HG03045 (cell line): ENCODE data around the gene IBA57.
"Not testable (repeated sequence)": the region's sequence is repeated elsewhere in the genome, so short reads cannot be mapped to it uniquely, and the experiment has no call there.

Source experiments
- ATAC-seq: cut with Tn5 transposase; IDR thresholded peaks from one replicate; pipeline ENCODE4 v1.9.1; 2021; ENCODE audit warnings: mild to moderate bottlenecking, moderate library complexity; ENCODE audit not compliant: unreplicated experiment

The IBA57 gene

GRCh38 chr1:228184152-228184551 lies 18.5 kb downstream of the IBA57 start:
- ATAC-seq = no peak

DNA sequence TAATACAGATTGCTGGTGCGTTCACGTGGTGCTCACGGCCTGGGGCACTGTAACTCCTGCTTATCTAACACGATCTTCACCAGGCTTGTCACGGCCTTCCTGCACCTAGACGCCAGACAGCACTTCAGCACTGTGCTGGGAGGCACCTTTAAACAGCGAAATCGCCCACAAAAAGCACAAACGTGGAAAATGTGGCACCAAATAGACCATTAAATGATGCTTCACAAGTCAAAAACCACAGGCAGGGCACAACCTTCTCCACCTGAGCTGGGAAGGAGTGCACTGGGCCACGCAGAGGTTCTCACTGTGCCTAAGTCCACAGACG lies 20.0 kb downstream of the IBA57 start:
- no peak for ATAC-seq

GRCh38 chr1:228188249-228188648 lies 22.6 kb downstream of the IBA57 start:
- ATAC-seq = not testable (repeated sequence)

DNA sequence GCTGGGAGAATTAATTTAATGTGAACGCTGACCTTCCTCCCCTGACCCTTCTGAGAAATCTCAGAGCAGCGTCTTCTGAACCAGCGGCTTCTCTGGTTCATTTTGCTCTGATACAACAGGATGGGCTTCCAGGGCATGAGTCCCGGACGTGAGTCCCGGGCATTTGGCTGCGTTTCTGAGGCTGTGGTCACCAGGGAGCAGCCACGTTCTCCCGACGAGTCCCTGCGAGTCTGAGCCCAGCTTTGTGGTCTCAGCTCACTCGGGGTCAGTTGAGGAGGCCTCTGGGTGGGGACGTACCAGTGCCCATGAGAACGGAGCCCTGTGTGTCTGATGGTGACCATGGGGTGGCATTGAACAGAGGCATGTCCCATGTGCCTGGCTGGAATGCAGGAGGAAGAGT lies 24.6 kb downstream of the IBA57 start:
- ATAC-seq = no peak

GRCh38 chr1:228190778-228191177 lies 25.2 kb downstream of the IBA57 start:
- no peak for ATAC-seq

DNA sequence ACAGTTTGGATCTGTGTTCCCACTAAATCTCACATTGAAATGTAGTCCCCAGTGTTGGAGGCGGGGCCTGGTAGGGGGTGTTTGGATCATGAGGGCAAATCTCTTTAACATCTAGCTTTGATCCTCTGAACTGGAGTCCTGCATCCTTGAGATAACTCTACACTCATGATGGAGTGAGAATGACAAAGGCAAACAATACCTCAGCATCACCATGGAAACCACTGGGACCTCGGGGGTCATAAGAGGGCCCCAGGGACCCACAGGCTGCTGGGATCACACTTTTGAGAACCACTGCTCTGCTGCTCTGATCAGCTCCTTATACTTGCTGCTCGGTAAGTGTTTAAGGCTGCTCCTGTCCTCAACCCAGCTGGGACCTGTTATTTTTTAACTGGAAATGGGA lies 28.8 kb downstream of the IBA57 start:
- no peak for ATAC-seq

DNA sequence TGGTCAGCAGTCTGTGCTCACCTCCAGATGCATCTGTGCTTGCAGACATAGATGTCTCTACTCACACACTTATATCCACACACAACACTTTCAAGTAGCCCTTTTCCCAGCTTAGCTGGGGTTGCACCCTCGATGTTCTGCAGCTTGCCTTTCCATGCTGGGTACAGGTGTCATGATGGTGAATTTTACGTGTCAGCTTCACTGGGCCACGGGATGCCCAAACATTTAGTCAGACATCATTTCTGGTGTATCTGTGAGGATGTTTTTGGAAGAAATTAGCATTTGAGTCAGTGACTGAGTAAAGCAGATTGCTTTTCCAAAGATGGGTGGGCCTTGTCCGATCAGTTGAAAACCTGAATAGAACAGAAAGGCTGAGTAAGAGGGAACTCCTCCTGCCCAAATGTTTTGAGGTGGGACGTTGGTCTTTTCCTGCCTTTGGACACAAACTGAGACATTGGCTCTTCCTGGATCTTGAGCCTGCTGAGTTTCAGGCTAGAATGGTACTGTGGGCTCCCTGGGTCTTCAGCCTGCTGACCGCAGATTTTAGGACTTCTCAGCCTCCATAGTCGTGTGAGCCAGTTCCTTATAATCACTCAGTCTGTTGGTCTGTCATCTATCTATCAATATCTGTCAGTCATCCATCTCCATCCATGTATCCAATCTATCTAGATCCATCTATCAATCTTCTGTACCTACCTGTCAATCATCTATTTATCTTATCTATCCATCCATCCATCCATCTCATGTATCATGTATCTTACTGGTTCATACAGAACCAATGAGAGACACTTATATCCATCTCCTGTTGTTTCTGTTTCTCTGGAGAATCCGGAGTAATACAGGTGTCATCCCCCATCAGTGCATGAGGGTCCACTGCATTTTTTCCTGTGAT lies 29.6 kb downstream of the IBA57 start:
- no peak for ATAC-seq

- ATAC-seq = no peak
These were observed 32.0 kb downstream of the IBA57 start for GRCh38 chr1:228197555-228198147.

GRCh38 chr1:228198977-228199590 lies 33.5 kb downstream of the IBA57 start:
- no peak for ATAC-seq

DNA sequence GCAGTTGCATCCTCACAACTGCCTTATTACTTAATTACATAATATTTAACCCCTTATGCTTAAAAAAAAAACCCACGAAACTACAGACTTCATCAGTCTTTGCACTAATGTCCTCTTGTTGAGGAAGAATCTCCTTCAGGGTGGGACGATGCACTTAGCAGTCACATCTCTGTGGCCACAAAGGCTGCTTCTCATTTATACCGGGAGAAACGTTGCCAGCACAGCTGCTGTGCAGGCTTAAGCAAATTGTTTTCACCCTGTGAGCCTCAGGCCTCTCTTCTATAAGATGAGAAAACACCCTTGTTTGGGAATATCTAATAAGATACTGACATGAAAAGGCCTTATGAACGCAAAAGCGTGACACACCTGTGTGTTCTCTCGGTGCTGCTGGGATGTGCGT lies 39.4 kb downstream of the IBA57 start:
- no peak for ATAC-seq

DNA sequence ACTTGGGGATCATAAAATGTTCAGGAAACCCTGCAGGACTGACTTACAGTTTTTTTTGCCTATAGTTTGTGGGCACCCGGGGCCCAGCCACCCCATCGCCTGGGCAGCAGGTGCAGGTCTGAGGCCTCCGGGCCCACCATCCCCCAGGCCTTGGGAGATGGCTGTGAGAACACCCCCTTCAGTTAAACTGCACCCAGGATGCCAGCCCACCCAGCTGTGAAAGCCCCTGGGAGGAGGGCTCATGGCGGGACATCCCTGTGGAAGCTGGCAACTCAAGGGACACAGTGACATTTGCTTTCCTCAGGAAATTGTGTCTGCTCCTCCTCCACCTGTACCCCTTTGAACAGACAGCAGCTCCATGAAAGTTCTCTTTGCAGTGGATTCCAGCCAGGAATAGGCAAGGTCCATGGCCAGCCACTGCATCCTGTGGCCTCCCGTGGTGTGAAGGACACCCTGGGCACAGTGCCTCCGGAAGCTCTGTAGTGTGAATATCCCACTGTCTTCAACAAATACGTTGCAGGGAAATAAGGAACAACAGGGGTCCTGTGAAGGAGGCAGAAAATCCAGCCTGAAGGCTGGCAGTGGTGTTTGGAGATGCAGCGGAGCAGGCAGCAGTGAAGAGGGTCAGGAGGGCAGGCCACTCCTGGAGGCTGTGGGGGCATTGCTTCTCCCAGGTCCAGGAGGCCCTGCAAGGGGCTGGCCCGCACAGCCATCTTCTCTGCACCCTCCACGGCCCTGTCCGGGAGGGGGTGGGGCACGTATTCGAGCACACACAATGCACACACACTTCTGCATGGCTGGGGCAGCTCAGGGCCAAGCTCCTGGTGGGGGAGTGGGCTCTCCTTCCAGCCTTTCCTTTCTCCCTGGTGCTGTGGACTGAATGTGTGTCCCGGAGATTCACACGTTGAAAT lies 40.2 kb downstream of the IBA57 start:
- ATAC-seq = no peak

DNA sequence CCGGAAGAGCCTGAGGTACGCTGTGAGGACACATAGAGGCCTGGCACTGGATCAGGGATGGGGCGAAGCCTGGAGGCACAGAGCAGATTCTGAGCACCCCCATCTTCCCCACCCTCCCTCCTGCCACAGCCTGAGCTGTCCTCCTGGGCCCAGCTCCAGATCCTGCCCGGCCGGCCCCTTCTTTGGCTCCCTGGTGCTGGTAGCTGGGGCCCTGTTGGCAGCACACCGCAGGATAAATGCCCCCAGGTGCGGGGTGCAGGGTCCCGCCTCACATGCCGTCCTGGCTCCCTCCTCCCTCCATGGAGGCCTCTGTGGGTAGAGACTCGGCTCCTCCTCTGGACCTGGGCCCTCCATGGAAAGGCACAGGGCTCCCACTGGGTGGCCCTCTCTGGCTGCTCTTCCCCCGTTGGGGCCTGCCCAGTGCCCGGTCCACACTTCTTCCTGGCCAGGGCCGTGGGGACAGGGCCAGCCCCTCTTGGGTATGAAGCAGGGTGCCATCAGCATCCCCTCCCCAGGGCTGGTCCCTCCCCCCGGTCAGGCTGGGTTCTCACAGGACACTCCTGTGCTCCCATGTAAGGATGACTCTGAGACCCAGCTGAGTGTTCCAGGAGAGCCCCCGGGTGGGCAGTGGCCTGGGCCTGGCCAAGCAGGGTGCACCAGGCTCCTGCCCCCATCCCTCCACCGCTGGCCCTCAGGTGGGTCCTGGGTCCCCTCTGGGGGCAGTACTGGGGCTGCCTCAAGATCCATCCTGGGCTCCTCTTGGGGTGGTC lies 41.2 kb downstream of the IBA57 start:
- no peak for ATAC-seq

- ATAC-seq = no peak
These were observed 41.8 kb downstream of the IBA57 start for GRCh38 chr1:228207381-228207810.

GRCh38 chr1:228207851-228208821 lies 42.5 kb downstream of the IBA57 start, which contains the start of gene OBSCN:
OBSCN (plus strand) TSS chr1:228208044; CDS start chr1:228211784, 3,740 bp downstream.
- no peak for ATAC-seq

- no peak for ATAC-seq
These were observed 43.4 kb downstream of the IBA57 start for GRCh38 chr1:228208831-228209551.

- no peak for ATAC-seq
These were observed 44.1 kb downstream of the IBA57 start for GRCh38 chr1:228209657-228210056.

DNA sequence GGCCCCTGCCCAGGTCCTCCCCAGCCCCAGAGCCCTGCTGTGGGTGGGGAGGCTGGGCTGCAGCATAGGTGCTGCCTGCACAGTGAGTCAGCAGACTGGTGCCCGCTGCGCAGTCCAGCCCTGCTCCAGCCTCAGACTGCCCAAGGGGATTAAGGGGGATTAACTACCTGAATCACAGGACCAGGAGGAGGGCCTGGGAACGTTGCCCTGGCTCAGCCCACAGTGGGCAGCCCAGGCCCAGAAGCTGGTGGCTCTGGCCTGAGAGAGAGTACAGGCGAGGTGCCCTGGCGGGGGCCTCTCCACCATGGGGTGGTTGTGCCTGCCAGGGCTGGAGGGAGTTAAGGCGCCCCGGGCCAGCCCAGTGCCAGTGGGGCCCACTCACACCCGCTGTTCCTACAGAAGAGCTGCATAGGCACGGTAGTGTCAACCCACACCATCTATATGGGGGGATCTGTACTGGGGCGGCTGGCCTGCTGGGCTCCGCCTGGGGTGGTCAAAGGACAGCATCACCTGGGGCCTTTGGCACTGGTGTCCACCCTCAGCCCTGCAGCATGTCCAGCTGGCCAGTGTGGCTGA lies 44.6 kb downstream of the IBA57 start:
- no peak for ATAC-seq
